Measurements from ENCODE around the gene PIGP.

The PIGP gene

DNA sequence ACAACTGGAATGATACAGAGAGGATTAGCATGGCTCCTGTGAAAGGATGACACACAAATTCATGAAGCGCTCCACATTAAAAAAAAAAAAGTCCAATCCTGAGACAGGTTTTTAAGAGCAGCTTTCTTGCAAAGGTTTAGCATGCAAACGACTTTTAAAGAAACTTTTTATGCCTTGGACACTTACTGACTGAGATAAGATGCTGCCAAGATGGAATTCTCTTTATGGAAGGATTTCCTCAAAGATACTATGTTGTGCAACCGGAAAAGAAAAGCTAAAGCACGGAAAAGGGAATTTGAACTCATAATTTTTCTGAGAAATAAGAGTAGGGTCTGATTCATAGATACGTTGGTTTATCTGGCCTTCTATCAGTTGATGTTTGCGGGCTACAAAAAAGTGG is 27.3 kb downstream of the PIGP start:
- no peaks in the 10 kb centered on the region for H3K27me3 ChIP-seq (ENCODE audit: insufficient read depth, low read length)
- no peaks in the 10 kb centered on the region; the same call in 1 of the 2 replicates for H3K36me3 ChIP-seq (ENCODE audit: insufficient read depth, low read length)
- H3K27ac ChIP-seq (ENCODE audit: low read depth, low read length, poor library complexity, severe bottlenecking), result no peak overlapping the region
- no peak overlapping the region for H3K9ac ChIP-seq (ENCODE audit: low read length)
- no peak overlapping the region; the same call in 1 of the 2 replicates for H3K4me2 ChIP-seq (ENCODE audit: low read length)
- H3F3A ChIP-seq (ENCODE audit: insufficient read depth, low read length), result no peaks in the 10 kb centered on the region
- H3K4me1 ChIP-seq (ENCODE audit: insufficient read depth, low read length, severe bottlenecking), result peaks cover 11% of the 10 kb centered on the region
- no peak overlapping the region for H3K4me3 ChIP-seq (ENCODE audit: low read depth, low read length, poor library complexity, severe bottlenecking)
- no peaks in the 10 kb centered on the region for H3K9me3 ChIP-seq (ENCODE audit: low read length)
- no peaks in the 10 kb centered on the region for H3K9me2 ChIP-seq (ENCODE audit: low read depth, low read length)
- TF ChIP-seq, protein P1, sequence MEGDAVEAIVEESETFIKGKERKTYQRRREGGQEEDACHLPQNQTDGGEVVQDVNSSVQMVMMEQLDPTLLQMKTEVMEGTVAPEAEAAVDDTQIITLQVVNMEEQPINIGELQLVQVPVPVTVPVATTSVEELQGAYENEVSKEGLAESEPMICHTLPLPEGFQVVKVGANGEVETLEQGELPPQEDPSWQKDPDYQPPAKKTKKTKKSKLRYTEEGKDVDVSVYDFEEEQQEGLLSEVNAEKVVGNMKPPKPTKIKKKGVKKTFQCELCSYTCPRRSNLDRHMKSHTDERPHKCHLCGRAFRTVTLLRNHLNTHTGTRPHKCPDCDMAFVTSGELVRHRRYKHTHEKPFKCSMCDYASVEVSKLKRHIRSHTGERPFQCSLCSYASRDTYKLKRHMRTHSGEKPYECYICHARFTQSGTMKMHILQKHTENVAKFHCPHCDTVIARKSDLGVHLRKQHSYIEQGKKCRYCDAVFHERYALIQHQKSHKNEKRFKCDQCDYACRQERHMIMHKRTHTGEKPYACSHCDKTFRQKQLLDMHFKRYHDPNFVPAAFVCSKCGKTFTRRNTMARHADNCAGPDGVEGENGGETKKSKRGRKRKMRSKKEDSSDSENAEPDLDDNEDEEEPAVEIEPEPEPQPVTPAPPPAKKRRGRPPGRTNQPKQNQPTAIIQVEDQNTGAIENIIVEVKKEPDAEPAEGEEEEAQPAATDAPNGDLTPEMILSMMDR (IDR thresholded peaks at IDR 0.05; ENCODE audit: low read length), result no peak
- TF ChIP-seq EZH2 (IDR thresholded peaks at IDR 0.05; ENCODE audit: borderline replicate concordance, low read length), result no peak
- no peaks in the 10 kb centered on the region for H4K20me1 ChIP-seq (ENCODE audit: insufficient read depth, low read length)
- H3K79me2 ChIP-seq (ENCODE audit: insufficient read depth, low read length), result no peaks in the 10 kb centered on the region
- no peak overlapping the region for H2AFZ ChIP-seq (ENCODE audit: low read length)

DNA sequence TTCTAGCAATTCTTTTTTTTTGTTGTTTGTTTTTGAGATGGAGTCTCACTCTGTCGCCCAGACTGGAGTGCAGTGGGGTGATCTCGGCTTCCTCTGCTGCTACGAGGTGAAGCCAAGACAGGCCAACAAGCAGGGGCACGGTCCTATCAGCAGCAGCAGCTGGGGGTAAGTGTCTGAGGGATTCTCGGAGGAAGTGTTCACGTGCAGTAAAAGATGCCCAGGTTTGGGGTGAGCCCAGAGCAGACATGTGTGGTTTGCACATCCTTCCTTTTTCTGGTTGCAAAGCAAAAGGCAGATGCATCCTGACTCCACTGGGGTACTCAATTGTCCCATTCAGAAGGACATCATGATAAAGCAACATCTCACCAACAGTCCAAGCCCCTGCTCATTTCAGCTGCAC is 27.7 kb downstream of the PIGP start:
- Histone ChIP-seq H3K4me2 (ENCODE audit: low read length) (no peak overlapping the region; the same call in 1 of the 2 replicates), H3K4me3 (ENCODE audit: low read depth, low read length, poor library complexity, severe bottlenecking) (no peak overlapping the region), H3K9me2 (ENCODE audit: low read depth, low read length) (no peaks in the 10 kb centered on the region), H3K27ac (ENCODE audit: low read depth, low read length, poor library complexity, severe bottlenecking) (no peak overlapping the region), H3K27me3 (ENCODE audit: insufficient read depth, low read length) (no peaks in the 10 kb centered on the region), H3K9ac (ENCODE audit: low read length) (no peak overlapping the region), H3K9me3 (ENCODE audit: low read length) (no peaks in the 10 kb centered on the region), H4K20me1 (ENCODE audit: insufficient read depth, low read length) (no peaks in the 10 kb centered on the region), H2AFZ (ENCODE audit: low read length) (no peak overlapping the region), H3K79me2 (ENCODE audit: insufficient read depth, low read length) (no peaks in the 10 kb centered on the region), H3K36me3 (ENCODE audit: insufficient read depth, low read length) (no peaks in the 10 kb centered on the region; the same call in 1 of the 2 replicates), H3K4me1 (ENCODE audit: insufficient read depth, low read length, severe bottlenecking) (peaks cover 11% of the 10 kb centered on the region), H3F3A (ENCODE audit: insufficient read depth, low read length) (no peaks in the 10 kb centered on the region)
- TF ChIP-seq, protein P1 (IDR thresholded peaks at IDR 0.05; ENCODE audit: low read length), result no peak
- no peak for TF ChIP-seq EZH2 (IDR thresholded peaks at IDR 0.05; ENCODE audit: borderline replicate concordance, low read length)

DNA sequence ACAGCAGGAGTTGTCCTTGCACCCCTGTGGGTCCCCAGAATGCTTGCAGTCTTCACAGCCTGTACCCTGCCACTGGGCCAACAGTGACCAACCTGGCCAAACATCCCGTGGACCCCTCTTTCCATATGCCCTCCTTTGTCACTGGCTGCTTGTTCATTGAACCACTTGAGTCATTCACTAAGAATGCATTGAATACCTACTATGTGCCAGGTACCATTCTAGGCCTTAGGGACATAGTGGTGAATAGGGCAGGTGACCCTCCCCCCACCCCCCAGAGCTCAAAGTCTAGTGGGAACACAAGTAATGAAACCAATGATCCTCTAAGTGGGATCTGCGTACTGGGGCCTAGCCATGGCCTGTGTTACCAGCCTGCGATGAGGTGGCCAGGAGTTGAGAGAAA is 28.2 kb downstream of the PIGP start:
- TF ChIP-seq, protein P1 (IDR thresholded peaks at IDR 0.05; ENCODE audit: low read length), result no peak
- no peak for TF ChIP-seq EZH2 (IDR thresholded peaks at IDR 0.05; ENCODE audit: borderline replicate concordance, low read length)
- H3K4me3 ChIP-seq (ENCODE audit: low read depth, low read length, poor library complexity, severe bottlenecking), result no peak overlapping the region

More for the DNA sequence above, 28.2 kb downstream of the PIGP start:
- Histone ChIP-seq H3K4me1 (ENCODE audit: insufficient read depth, low read length, severe bottlenecking) (peaks cover 11% of the 10 kb centered on the region), H4K20me1 (ENCODE audit: insufficient read depth, low read length) (no peaks in the 10 kb centered on the region), H3F3A (ENCODE audit: insufficient read depth, low read length) (no peaks in the 10 kb centered on the region), H3K36me3 (ENCODE audit: insufficient read depth, low read length) (no peaks in the 10 kb centered on the region; the same call in 1 of the 2 replicates), H3K27ac (ENCODE audit: low read depth, low read length, poor library complexity, severe bottlenecking) (no peak overlapping the region), H3K79me2 (ENCODE audit: insufficient read depth, low read length) (no peaks in the 10 kb centered on the region), H3K9me3 (ENCODE audit: low read length) (no peaks in the 10 kb centered on the region), H2AFZ (ENCODE audit: low read length) (no peak overlapping the region), H3K4me2 (ENCODE audit: low read length) (no peak overlapping the region; the same call in 1 of the 2 replicates), H3K27me3 (ENCODE audit: insufficient read depth, low read length) (no peaks in the 10 kb centered on the region), H3K9me2 (ENCODE audit: low read depth, low read length) (no peaks in the 10 kb centered on the region), H3K9ac (ENCODE audit: low read length) (no peak overlapping the region)
